H9 (cell line): ENCODE results near the gene MRPL55. TPM values are rescaled to one million over a fixed set of nuclear protein-coding genes. Genes with fewer than 3 reads are reported as not detected.

Source experiments
- DNase-seq: peaks from one replicate; pipeline ENCODE4 v3.0.0-alpha.2; 2017
- H2AFZ ChIP-seq: one replicate; pipeline ENCODE4 v1.6.1; 2013; ENCODE audit warnings: mild to moderate bottlenecking, low read length, control low read depth, moderate library complexity
- H2AK5ac ChIP-seq: 2 replicates; pipeline ENCODE4 v1.6.1; 2013; ENCODE audit warnings: low read length, control low read depth, mixed read lengths; ENCODE audit not compliant: insufficient read length
- H2BK120ac ChIP-seq: one replicate; pipeline ENCODE4 v1.6.1; 2013; ENCODE audit warnings: low read depth, mild to moderate bottlenecking, low read length, control low read depth, inconsistent platforms; ENCODE audit not compliant: poor library complexity, severe bottlenecking
- H2BK12ac ChIP-seq: 2 replicates; pipeline ENCODE4 v1.6.1; 2013; ENCODE audit warnings: low read length, control low read depth, mixed read lengths, low read depth; ENCODE audit not compliant: insufficient read length
- H2BK15ac ChIP-seq: 2 replicates; pipeline ENCODE4 v1.6.1; 2013; ENCODE audit warnings: low read depth, low read length, control low read depth
- H2BK20ac ChIP-seq: one replicate; pipeline ENCODE4 v1.6.1; 2013; ENCODE audit warnings: low read depth, mild to moderate bottlenecking, low read length, control low read depth, inconsistent platforms; ENCODE audit not compliant: poor library complexity, severe bottlenecking
- H2BK5ac ChIP-seq: 2 replicates; pipeline ENCODE4 v1.6.1; 2013; ENCODE audit warnings: low read length, control low read depth, mixed read lengths; ENCODE audit not compliant: insufficient read length
- H3K14ac ChIP-seq: 2 replicates; pipeline ENCODE4 v1.6.1; 2013; ENCODE audit warnings: low read length, control low read depth; ENCODE audit not compliant: insufficient read depth
- H3K18ac ChIP-seq: 2 replicates; pipeline ENCODE4 v1.6.1; 2013; ENCODE audit warnings: low read depth, mild to moderate bottlenecking, mixed read lengths, low read length, control low read depth; ENCODE audit not compliant: insufficient read length
- H3K23ac ChIP-seq: 2 replicates; pipeline ENCODE4 v1.6.1; 2013; ENCODE audit warnings: low read length, control low read depth, mixed read lengths, low read depth; ENCODE audit not compliant: insufficient read length
- H3K23me2 ChIP-seq: 2 replicates; pipeline ENCODE4 v1.6.1; 2013; ENCODE audit warnings: low read depth, mild to moderate bottlenecking, mixed read lengths, low read length, control low read depth; ENCODE audit not compliant: insufficient read length, poor library complexity, severe bottlenecking
- H3K27ac ChIP-seq: 2 replicates; pipeline ENCODE4 v1.5.1; 2013; ENCODE audit warnings: low read length, control low read depth, mixed read lengths, low read depth; ENCODE audit not compliant: insufficient read length
- H3K27me3 ChIP-seq: 2 replicates; pipeline ENCODE4 v1.6.1; 2013; ENCODE audit warnings: low read length, control low read depth, inconsistent platforms; ENCODE audit not compliant: insufficient read depth
- H3K4ac ChIP-seq: 2 replicates; pipeline ENCODE4 v1.6.1; 2013; ENCODE audit warnings: low read depth, mild to moderate bottlenecking, control low read depth, inconsistent platforms, low read length, moderate library complexity
- H3K4me1 ChIP-seq: 2 replicates; pipeline ENCODE4 v1.6.1; 2013; ENCODE audit warnings: low read length, control low read depth, inconsistent platforms; ENCODE audit not compliant: insufficient read depth
- H3K4me2 ChIP-seq: 2 replicates; pipeline ENCODE4 v1.6.1; 2013; ENCODE audit warnings: low read length, control low read depth, mixed read lengths; ENCODE audit not compliant: insufficient read length, insufficient read depth
- H3K56ac ChIP-seq: 2 replicates; pipeline ENCODE4 v1.6.1; 2013; ENCODE audit warnings: low read depth, mild to moderate bottlenecking, mixed read lengths, low read length, control low read depth; ENCODE audit not compliant: insufficient read length
- H3K79me1 ChIP-seq: 2 replicates; pipeline ENCODE4 v1.6.1; 2013; ENCODE audit warnings: low read depth, mild to moderate bottlenecking, moderate library complexity, low read length, control low read depth, inconsistent platforms; ENCODE audit not compliant: insufficient read depth, poor library complexity, severe bottlenecking
- H3K79me2 ChIP-seq: 2 replicates; pipeline ENCODE4 v1.6.1; 2013; ENCODE audit warnings: low read length, control low read depth, inconsistent platforms; ENCODE audit not compliant: insufficient read depth
- H3K9ac ChIP-seq: 2 replicates; pipeline ENCODE4 v1.6.1; 2013; ENCODE audit warnings: low read length, control low read depth, mixed read lengths; ENCODE audit not compliant: insufficient read length; ENCODE audit errors: extremely low read depth
- H3K9me3 ChIP-seq: one replicate; pipeline ENCODE4 v1.6.1; 2013; ENCODE audit warnings: low read depth, low read length, inconsistent platforms; ENCODE audit not compliant: control insufficient read depth
- H3T11ph ChIP-seq: one replicate; pipeline ENCODE4 v1.6.1; 2013; ENCODE audit warnings: mild to moderate bottlenecking, low read length, control low read depth, inconsistent platforms
- H4K20me1 ChIP-seq: one replicate; pipeline ENCODE4 v1.6.1; 2013; ENCODE audit not compliant: control insufficient read depth, insufficient read length, insufficient read depth
- H4K5ac ChIP-seq: 2 replicates; pipeline ENCODE4 v1.6.1; 2013; ENCODE audit warnings: low read depth, mild to moderate bottlenecking, mixed read lengths, low read length, control low read depth; ENCODE audit not compliant: insufficient read length
- H4K8ac ChIP-seq: replicated peaks from 2 replicates; pipeline ENCODE4 v1.6.1; 2013; ENCODE audit warnings: low read length, control low read depth, mixed read lengths, low read depth; ENCODE audit not compliant: insufficient read length
- H4K91ac ChIP-seq: 2 replicates; pipeline ENCODE4 v1.6.1; 2013; ENCODE audit warnings: low read depth, mild to moderate bottlenecking, moderate library complexity, mixed read lengths, low read length, control low read depth; ENCODE audit not compliant: insufficient read length
- H3K27ac Mint-ChIP-seq, 3 experiments: 2 replicates in 2 of 3; 3 replicates in 1 of 3; pipeline ENCODE4 v1.8.0; 2020 to 2021; ENCODE audit warnings: mixed read lengths in 3 of 3, mild to moderate bottlenecking in 1 of 3, moderate library complexity in 1 of 3
- H3K27me3 Mint-ChIP-seq: 2 replicates; pipeline ENCODE4 v1.8.0; 2021; ENCODE audit warnings: low read depth, mild to moderate bottlenecking, moderate library complexity, mixed read lengths
- H3K36me3 Mint-ChIP-seq, 3 experiments: 2 replicates in 2 of 3; 3 replicates in 1 of 3; pipeline ENCODE4 v1.8.0; 2020 to 2021; ENCODE audit warnings: low read depth in 3 of 3, mixed read lengths in 3 of 3; ENCODE audit not compliant: insufficient read depth in 1 of 3
- H3K4me1 Mint-ChIP-seq, 2 experiments: 2 replicates each; pipeline ENCODE4 v1.8.0; 2020; ENCODE audit warnings: mixed read lengths in 2 of 2
- H3K4me3 Mint-ChIP-seq, 2 experiments: 2 replicates in 1 of 2; 3 replicates in 1 of 2; pipeline ENCODE4 v1.8.0; 2020 to 2021; ENCODE audit warnings: mild to moderate bottlenecking in 2 of 2, mixed read lengths in 2 of 2, moderate library complexity in 1 of 2
- H3K9me3 Mint-ChIP-seq, 2 experiments: 2 replicates in 1 of 2; 3 replicates in 1 of 2; pipeline ENCODE4 v1.8.0; 2020; ENCODE audit warnings: mild to moderate bottlenecking in 2 of 2, mixed read lengths in 2 of 2, moderate library complexity in 1 of 2
- CTCF ChIP-seq: fragments of 200-600 bp; sonication (generic); conservative IDR thresholded peaks from 3 replicates; pipeline ENCODE4 v1.8.0; 2021; ENCODE audit warnings: antibody characterized with exemption, mild to moderate bottlenecking
- WGBS: extraction: QIAGEN DNeasy Blood & Tissue Kit; methylation state at CpG from one replicate; pipeline ENCODE4 v1.1.7; 2013; ENCODE audit warnings: missing lambda C conversion rate, low lambda C conversion rate, mixed read lengths; ENCODE audit not compliant: insufficient read length; ENCODE audit errors: extremely low coverage; 5-methylcytosine and 5-hydroxymethylcytosine counted together
- total RNA-seq: library from RNA; stranded (reverse); gene quantifications from 2 replicates; pipeline ENCODE4 v1.2.1, GENCODE V29; 2021

Gene MRPL55
- total RNA-seq, 1 experiment from 2014 or later: 62.3 TPM

GRCh38 chr1:228109962-228110488 lies 926 bp upstream of the MRPL55 start:
- H4K20me1 ChIP-seq: no peaks in the 10 kb centered on the region
- no peak for TF ChIP-seq CTCF
- H3K4me1 ChIP-seq: no peaks in the 10 kb centered on the region
- no peak overlapping the region for H4K5ac ChIP-seq
- H2AK5ac ChIP-seq: no peak overlapping the region
- no peak overlapping the region for H3T11ph ChIP-seq
- peaks cover 12 to 15% of the 10 kb centered on the region in 2 experiments for H3K4me1 Mint-ChIP-seq
- no peak overlapping the region for H3K18ac ChIP-seq
- no peak overlapping the region for H3K56ac ChIP-seq
- no peak overlapping the region for H3K27ac ChIP-seq
- H2BK15ac ChIP-seq: no peak overlapping the region
- no peak overlapping the region for H2BK5ac ChIP-seq
- H3K79me2 ChIP-seq: no peaks in the 10 kb centered on the region
- no peak overlapping the region for H3K4ac ChIP-seq
- peak overlapping the region in 2 of 3 experiments; percentile 81 to 89; a peak in 2 of 7 replicates for H3K27ac Mint-ChIP-seq
- H3K9me3 Mint-ChIP-seq: peaks cover 0 to 5% of the 10 kb centered on the region in 2 experiments; a peak in 3 of 5 replicates
- no peak overlapping the region for H2BK120ac ChIP-seq
- peak overlapping the region; percentile 88 to 95 for H3K4me3 Mint-ChIP-seq
- H2AFZ ChIP-seq: no peak overlapping the region
- no peak overlapping the region for H4K91ac ChIP-seq
- H3K27me3 Mint-ChIP-seq: peaks cover 16% of the 10 kb centered on the region
- peaks cover 10% of the 10 kb centered on the region for H3K23me2 ChIP-seq
- H4K8ac ChIP-seq: no peak overlapping the region
- peak overlapping the region; percentile 40 for H3K4me2 ChIP-seq
- no peak overlapping the region for H2BK12ac ChIP-seq
- no peaks in the 10 kb centered on the region for H3K27me3 ChIP-seq
- no peak overlapping the region for H3K9ac ChIP-seq
- peaks cover 15 to 19% (median 16%) of the 10 kb centered on the region in 3 experiments; a peak in 6 of 7 replicates for H3K36me3 Mint-ChIP-seq
- H3K14ac ChIP-seq: no peak overlapping the region
- no peak overlapping the region for H2BK20ac ChIP-seq
- peaks cover 3% of the 10 kb centered on the region for H3K79me1 ChIP-seq
- no CpG with 5 or more reads among the region's 15 CpGs for WGBS
- DNase-seq: no peak
- H3K9me3 ChIP-seq: no peaks in the 10 kb centered on the region
- H3K23ac ChIP-seq: no peak overlapping the region
